GM13977 (cell line): ENCODE measurements around the gene PKD1L1.

Source experiments
- DNase-seq: peaks from one replicate; pipeline ENCODE4 v3.0.0; 2012; ENCODE audit warnings: low spot score
- in situ Hi-C: fragments of 300-500 bp; cut with MboI; formaldehyde crosslinking; loops from one replicate; pipeline ENCODE4 v1.12.0; 2022; ENCODE audit warnings: low sequenced_read_pairs, low pct_unique_long_range_greater_than_20kb, mixed read lengths, inconsistent platforms; ENCODE audit not compliant: unreplicated experiment
- TF ChIP-seq, protein P1 (sequence below): IDR thresholded peaks from 2 replicates; pipeline ENCODE4 v1.5.1; 2012; ENCODE audit warnings: mild to moderate bottlenecking, control low read depth; ENCODE audit not compliant: insufficient read depth; ENCODE audit errors: extremely low read depth, missing control alignments

Gene PKD1L1

DNA sequence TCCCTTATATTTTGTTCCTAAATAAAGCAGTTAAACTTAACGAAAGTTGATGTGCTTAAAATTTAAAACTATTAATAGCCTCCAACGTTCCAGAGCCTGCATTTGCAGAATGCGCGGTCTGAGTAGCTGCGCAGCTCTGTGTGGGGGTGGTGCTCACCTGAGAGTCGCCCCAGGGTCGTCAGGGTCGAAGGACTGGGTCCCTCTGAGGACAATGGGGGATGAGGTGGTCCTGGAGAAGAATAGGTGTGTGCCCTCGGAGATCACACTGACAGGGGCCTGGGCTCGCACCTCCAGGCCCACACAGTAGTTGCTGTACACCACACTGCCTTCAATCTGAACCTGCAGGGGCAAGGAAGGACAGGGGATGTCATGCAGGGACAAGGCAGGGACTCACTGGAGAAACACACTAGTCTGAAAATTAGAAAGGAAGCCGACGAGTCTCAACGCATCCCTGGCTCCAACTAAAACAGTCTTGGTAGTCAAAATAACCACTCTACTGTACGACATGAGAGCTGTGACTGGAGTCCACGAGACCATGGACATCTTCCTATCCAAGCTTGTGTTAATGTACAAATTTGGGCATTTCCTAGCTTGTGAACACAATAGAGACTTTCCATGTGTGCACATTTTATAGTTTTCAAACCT lies 54.4 kb downstream of the PKD1L1 start:
- DNase-seq = no peak
- in situ Hi-C loops = no loop called here
- TF ChIP-seq, protein P1, sequence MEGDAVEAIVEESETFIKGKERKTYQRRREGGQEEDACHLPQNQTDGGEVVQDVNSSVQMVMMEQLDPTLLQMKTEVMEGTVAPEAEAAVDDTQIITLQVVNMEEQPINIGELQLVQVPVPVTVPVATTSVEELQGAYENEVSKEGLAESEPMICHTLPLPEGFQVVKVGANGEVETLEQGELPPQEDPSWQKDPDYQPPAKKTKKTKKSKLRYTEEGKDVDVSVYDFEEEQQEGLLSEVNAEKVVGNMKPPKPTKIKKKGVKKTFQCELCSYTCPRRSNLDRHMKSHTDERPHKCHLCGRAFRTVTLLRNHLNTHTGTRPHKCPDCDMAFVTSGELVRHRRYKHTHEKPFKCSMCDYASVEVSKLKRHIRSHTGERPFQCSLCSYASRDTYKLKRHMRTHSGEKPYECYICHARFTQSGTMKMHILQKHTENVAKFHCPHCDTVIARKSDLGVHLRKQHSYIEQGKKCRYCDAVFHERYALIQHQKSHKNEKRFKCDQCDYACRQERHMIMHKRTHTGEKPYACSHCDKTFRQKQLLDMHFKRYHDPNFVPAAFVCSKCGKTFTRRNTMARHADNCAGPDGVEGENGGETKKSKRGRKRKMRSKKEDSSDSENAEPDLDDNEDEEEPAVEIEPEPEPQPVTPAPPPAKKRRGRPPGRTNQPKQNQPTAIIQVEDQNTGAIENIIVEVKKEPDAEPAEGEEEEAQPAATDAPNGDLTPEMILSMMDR = no peak

DNA sequence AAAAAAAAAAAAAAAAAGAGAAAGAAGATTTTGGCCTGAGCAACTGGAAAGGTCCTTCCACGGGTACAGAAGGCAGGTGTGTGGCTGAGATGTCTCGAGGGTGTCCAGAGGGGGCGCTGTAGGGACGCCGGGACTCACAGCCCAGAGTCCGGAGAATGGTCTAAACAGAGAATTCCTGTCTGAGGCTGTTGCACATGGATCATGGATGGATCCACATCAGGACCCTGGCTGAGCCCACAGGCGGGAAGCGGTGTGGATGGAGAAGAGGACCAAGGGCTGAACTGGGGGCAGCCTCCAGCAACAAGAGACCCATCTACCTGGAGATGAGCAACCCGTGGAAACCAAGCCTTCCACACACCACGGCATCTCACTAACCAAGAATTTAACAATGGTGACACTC lies 55.0 kb downstream of the PKD1L1 start:
- DNase-seq = no peak
- in situ Hi-C loops = no loop called here
- TF ChIP-seq, protein P1 = peak; percentile 31

DNA sequence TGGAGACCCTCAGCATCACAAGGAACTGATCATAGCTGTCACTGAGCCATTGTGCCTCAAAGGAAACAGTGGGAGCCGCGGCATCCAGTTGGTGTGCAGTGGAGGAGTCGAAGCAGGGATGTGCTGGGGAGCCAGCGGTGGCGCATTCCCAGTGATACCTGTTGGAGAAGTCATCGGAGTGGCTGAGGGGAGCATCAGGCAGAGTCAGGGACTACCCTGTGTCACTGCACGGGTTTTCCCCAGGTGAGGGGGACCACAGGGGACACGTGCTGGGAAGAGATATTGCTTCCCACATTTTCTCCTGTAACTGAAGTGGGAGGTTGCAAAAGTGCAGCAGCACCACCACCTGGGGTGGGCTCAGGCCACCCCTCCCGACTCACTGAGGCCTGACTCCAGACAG lies 57.7 kb downstream of the PKD1L1 start:
- TF ChIP-seq, protein P1 = no peak
- DNase-seq = no peak
- in situ Hi-C loops = no loop called here

DNA sequence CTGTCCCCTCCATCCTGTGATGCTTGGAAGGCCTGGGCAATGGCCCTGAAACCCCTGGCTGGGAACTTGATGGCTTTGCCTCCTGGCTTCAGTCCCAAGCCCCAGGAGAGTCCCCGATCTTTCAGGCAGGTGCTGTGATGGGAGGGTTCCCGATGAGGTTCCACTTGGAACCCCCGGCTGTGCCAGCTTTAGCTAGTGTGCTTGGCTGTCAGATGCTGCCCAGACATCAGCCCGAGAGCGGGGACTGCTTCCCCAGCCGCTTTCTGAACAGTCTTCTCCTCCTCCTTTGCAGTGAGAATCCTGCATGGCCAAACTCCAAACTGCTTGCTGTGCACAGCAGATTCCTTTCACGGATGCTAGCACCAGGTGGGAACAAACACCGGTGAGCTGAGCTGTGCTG lies 58.1 kb downstream of the PKD1L1 start:
- no peak for DNase-seq
- in situ Hi-C loops = no loop called here
- TF ChIP-seq, protein P1 = no peak

DNA sequence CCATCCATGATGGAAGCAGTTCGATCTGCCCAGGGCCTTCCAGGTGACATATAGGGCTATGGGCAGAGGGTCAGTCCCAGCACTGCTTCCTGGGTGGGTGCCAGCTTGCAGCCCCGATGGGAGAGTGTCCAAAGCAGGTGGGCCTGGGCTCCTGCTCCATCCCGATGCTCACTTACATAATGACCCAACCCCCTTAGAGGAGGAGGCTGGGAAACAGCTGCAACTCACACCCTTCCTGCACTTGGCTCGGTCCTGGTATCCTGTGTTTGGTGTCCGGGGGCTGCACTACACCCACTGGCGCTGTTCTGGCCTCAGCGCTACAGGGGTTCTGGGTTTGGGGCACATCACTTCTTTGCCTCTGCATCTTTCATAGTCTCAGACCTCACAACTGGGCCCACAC lies 58.5 kb downstream of the PKD1L1 start:
- in situ Hi-C loops = no loop called here
- TF ChIP-seq, protein P1 = no peak
- no peak for DNase-seq

DNA sequence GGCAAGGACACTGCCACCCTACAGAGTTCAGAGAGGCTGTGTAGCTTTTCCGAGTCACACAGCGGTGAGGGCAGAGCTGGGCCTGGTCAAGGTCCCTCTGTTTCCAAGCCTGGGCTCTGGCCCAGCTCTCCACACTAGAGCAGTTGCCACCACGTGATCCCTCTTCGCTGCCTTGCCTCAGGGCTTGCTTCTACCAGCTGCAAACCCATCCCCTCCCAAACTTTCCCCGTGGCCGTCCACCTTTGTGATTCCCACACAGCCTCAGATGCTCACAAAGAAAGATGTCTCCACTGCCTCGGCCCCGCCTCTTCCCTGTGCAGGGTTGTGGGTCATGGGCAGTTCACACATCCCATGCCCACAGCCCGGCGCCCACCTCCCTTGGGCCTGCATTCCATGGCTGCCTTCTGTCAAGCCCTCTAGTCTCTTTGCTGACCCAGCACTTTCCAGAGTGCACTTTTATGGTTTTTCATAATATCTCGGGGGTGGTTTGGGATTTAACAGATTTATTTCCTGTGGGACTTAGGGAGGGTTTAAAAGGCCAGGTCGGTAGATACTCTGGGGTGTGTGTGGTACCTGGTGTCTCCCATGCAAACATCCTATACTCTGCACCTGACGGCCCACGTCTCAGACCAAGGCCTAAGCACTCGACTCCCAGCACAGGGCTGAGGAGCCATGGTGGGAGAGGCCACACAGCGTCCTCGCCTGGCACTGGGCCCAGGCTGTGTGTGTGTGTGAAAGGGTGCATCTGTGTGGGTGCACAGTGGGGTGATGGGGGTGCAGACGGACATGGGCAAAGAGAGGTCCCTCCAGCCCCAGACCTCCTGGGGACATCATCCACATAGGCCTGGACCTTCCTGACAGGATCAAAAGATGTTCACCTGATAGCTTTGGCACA lies 59.6 kb downstream of the PKD1L1 start:
- in situ Hi-C loops = no loop called here
- TF ChIP-seq, protein P1 = no peak
- DNase-seq = no peak
